Measurements from ENCODE around the gene PAK4.

PAK4 gene

GRCh38 chr19:39164289-39164688, 38.7 kb downstream of the PAK4 start:
- Histone ChIP-seq H3K9ac (ENCODE audit: low read length) (no peak overlapping the region), H3K4me1 (ENCODE audit: control insufficient read depth, low read depth, low read length) (peaks cover 19% of the 10 kb centered on the region), H3K36me3 (ENCODE audit: control insufficient read depth, low read depth, low read length) (no peaks in the 10 kb centered on the region), H3K4me3 (ENCODE audit: low read length) (no peak overlapping the region), H3K9me3 (ENCODE audit: control insufficient read depth, low read depth, low read length) (no peaks in the 10 kb centered on the region), H3K27ac (ENCODE audit: low read length) (no peak overlapping the region), H3K27me3 (ENCODE audit: control insufficient read depth, insufficient read depth, low read length) (no peaks in the 10 kb centered on the region)

GRCh38 chr19:39165857-39166256, 40.3 kb downstream of the PAK4 start:
- Histone ChIP-seq H3K36me3 (ENCODE audit: control insufficient read depth, low read depth, low read length) (peaks cover 4% of the 10 kb centered on the region), H3K4me1 (ENCODE audit: control insufficient read depth, low read depth, low read length) (peaks cover 19% of the 10 kb centered on the region), H3K9ac (ENCODE audit: low read length) (no peak overlapping the region), H3K9me3 (ENCODE audit: control insufficient read depth, low read depth, low read length) (no peaks in the 10 kb centered on the region), H3K27ac (ENCODE audit: low read length) (no peak overlapping the region), H3K27me3 (ENCODE audit: control insufficient read depth, insufficient read depth, low read length) (no peaks in the 10 kb centered on the region), H3K4me3 (ENCODE audit: low read length) (no peak overlapping the region)

GRCh38 chr19:39166571-39167391, 41.2 kb downstream of the PAK4 start:
- no peak overlapping the region for H3K27ac ChIP-seq (ENCODE audit: low read length)
- H3K27me3 ChIP-seq (ENCODE audit: control insufficient read depth, insufficient read depth, low read length), result no peaks in the 10 kb centered on the region
- H3K4me3 ChIP-seq (ENCODE audit: low read length), result no peak overlapping the region
- peaks cover 19% of the 10 kb centered on the region for H3K4me1 ChIP-seq (ENCODE audit: control insufficient read depth, low read depth, low read length)
- H3K9me3 ChIP-seq (ENCODE audit: control insufficient read depth, low read depth, low read length), result no peaks in the 10 kb centered on the region
- peaks cover 4% of the 10 kb centered on the region for H3K36me3 ChIP-seq (ENCODE audit: control insufficient read depth, low read depth, low read length)
- no peak overlapping the region for H3K9ac ChIP-seq (ENCODE audit: low read length)

- H3K27me3 ChIP-seq (ENCODE audit: control insufficient read depth, insufficient read depth, low read length), result no peaks in the 10 kb centered on the region
- no peak overlapping the region for H3K27ac ChIP-seq (ENCODE audit: low read length)
- H3K4me1 ChIP-seq (ENCODE audit: control insufficient read depth, low read depth, low read length), result peaks cover 19% of the 10 kb centered on the region
- H3K36me3 ChIP-seq (ENCODE audit: control insufficient read depth, low read depth, low read length), result peaks cover 4% of the 10 kb centered on the region
- H3K4me3 ChIP-seq (ENCODE audit: low read length), result no peak overlapping the region
- H3K9ac ChIP-seq (ENCODE audit: low read length), result no peak overlapping the region
- H3K9me3 ChIP-seq (ENCODE audit: control insufficient read depth, low read depth, low read length), result no peaks in the 10 kb centered on the region
These were observed 42.1 kb downstream of the PAK4 start for GRCh38 chr19:39167461-39168257.

- no peak overlapping the region for H3K9ac ChIP-seq (ENCODE audit: low read length)
- H3K36me3 ChIP-seq (ENCODE audit: control insufficient read depth, low read depth, low read length), result peaks cover 4% of the 10 kb centered on the region
- no peaks in the 10 kb centered on the region for H3K9me3 ChIP-seq (ENCODE audit: control insufficient read depth, low read depth, low read length)
- H3K27ac ChIP-seq (ENCODE audit: low read length), result no peak overlapping the region
- no peak overlapping the region for H3K4me3 ChIP-seq (ENCODE audit: low read length)
- H3K4me1 ChIP-seq (ENCODE audit: control insufficient read depth, low read depth, low read length), result peaks cover 19% of the 10 kb centered on the region
- H3K27me3 ChIP-seq (ENCODE audit: control insufficient read depth, insufficient read depth, low read length), result no peaks in the 10 kb centered on the region
These were observed 42.9 kb downstream of the PAK4 start for GRCh38 chr19:39168258-39169142.

GRCh38 chr19:39169143-39169810, 43.7 kb downstream of the PAK4 start:
- H3K36me3 ChIP-seq (ENCODE audit: control insufficient read depth, low read depth, low read length), result peaks cover 4% of the 10 kb centered on the region
- no peaks in the 10 kb centered on the region for H3K9me3 ChIP-seq (ENCODE audit: control insufficient read depth, low read depth, low read length)
- H3K4me1 ChIP-seq (ENCODE audit: control insufficient read depth, low read depth, low read length), result peaks cover 19% of the 10 kb centered on the region
- no peaks in the 10 kb centered on the region for H3K27me3 ChIP-seq (ENCODE audit: control insufficient read depth, insufficient read depth, low read length)
- H3K27ac ChIP-seq (ENCODE audit: low read length), result no peak overlapping the region
- H3K9ac ChIP-seq (ENCODE audit: low read length), result no peak overlapping the region
- no peak overlapping the region for H3K4me3 ChIP-seq (ENCODE audit: low read length)

GRCh38 chr19:39170386-39171231, 45.0 kb downstream of the PAK4 start:
- H3K4me1 ChIP-seq (ENCODE audit: control insufficient read depth, low read depth, low read length), result peaks cover 19% of the 10 kb centered on the region
- peaks cover 4% of the 10 kb centered on the region for H3K36me3 ChIP-seq (ENCODE audit: control insufficient read depth, low read depth, low read length)
- no peaks in the 10 kb centered on the region for H3K27me3 ChIP-seq (ENCODE audit: control insufficient read depth, insufficient read depth, low read length)
- H3K9ac ChIP-seq (ENCODE audit: low read length), result no peak overlapping the region
- H3K27ac ChIP-seq (ENCODE audit: low read length), result no peak overlapping the region
- no peaks in the 10 kb centered on the region for H3K9me3 ChIP-seq (ENCODE audit: control insufficient read depth, low read depth, low read length)
- H3K4me3 ChIP-seq (ENCODE audit: low read length), result no peak overlapping the region

GRCh38 chr19:39171479-39172465, 46.2 kb downstream of the PAK4 start:
- Histone ChIP-seq H3K9ac (ENCODE audit: low read length) (no peak overlapping the region), H3K27me3 (ENCODE audit: control insufficient read depth, insufficient read depth, low read length) (no peaks in the 10 kb centered on the region), H3K4me3 (ENCODE audit: low read length) (no peak overlapping the region), H3K27ac (ENCODE audit: low read length) (no peak overlapping the region), H3K36me3 (ENCODE audit: control insufficient read depth, low read depth, low read length) (peaks cover 4% of the 10 kb centered on the region), H3K9me3 (ENCODE audit: control insufficient read depth, low read depth, low read length) (no peaks in the 10 kb centered on the region), H3K4me1 (ENCODE audit: control insufficient read depth, low read depth, low read length) (peaks cover 16% of the 10 kb centered on the region)

GRCh38 chr19:39172700-39173501, 47.3 kb downstream of the PAK4 start:
- no peak overlapping the region for H3K4me3 ChIP-seq (ENCODE audit: low read length)
- H3K9me3 ChIP-seq (ENCODE audit: control insufficient read depth, low read depth, low read length), result no peaks in the 10 kb centered on the region
- H3K36me3 ChIP-seq (ENCODE audit: control insufficient read depth, low read depth, low read length), result peaks cover 4% of the 10 kb centered on the region
- H3K27ac ChIP-seq (ENCODE audit: low read length), result no peak overlapping the region
- H3K27me3 ChIP-seq (ENCODE audit: control insufficient read depth, insufficient read depth, low read length), result no peaks in the 10 kb centered on the region
- no peak overlapping the region for H3K9ac ChIP-seq (ENCODE audit: low read length)
- H3K4me1 ChIP-seq (ENCODE audit: control insufficient read depth, low read depth, low read length), result peaks cover 6% of the 10 kb centered on the region
